ENCODE data around the gene PRKG1.

GRCh38 chr10:52143338-52143737 lies 1069.1 kb downstream of the PRKG1 start:
- TF ChIP-seq CTCF (IDR thresholded peaks at IDR 0.05; ENCODE audit: control extremely low read depth in 1 of 3, insufficient read depth in 1 of 3, low read depth in 1 of 3, low read length in 3 of 3): no peak
- TF ChIP-seq POLR2AphosphoS5 (IDR thresholded peaks at IDR 0.05; ENCODE audit: low read depth, low read length): no peak
- TF ChIP-seq, protein P1, sequence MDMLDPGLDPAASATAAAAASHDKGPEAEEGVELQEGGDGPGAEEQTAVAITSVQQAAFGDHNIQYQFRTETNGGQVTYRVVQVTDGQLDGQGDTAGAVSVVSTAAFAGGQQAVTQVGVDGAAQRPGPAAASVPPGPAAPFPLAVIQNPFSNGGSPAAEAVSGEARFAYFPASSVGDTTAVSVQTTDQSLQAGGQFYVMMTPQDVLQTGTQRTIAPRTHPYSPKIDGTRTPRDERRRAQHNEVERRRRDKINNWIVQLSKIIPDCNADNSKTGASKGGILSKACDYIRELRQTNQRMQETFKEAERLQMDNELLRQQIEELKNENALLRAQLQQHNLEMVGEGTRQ (IDR thresholded peaks at IDR 0.05; ENCODE audit: low read length): no peak
- TF ChIP-seq POLR2A (IDR thresholded peaks at IDR 0.05; ENCODE audit: control extremely low read depth in 1 of 2, low read depth in 2 of 2, low read length in 2 of 2): no peak
- TF ChIP-seq EZH2 (IDR thresholded peaks at IDR 0.05; ENCODE audit: low read depth, low read length, severe bottlenecking): no peak
- TF ChIP-seq ZNF274 (IDR thresholded peaks at IDR 0.05; ENCODE audit: borderline replicate concordance, extremely low read depth, low read length): no peak
- TF ChIP-seq KDM1A (IDR thresholded peaks at IDR 0.05; ENCODE audit: borderline replicate concordance, low read length): no peak

Data from H1 (cell line).